Neuronal stem cell (in vitro differentiated cells): ENCODE measurements around the gene CHD3.

ENCODE experiments used
- DNase-seq: peaks from one replicate; pipeline ENCODE4 v3.0.0-alpha.2; 2013; ENCODE audit warnings: low spot score
- H2AFZ ChIP-seq: one replicate; pipeline ENCODE4 v1.6.1; 2013; ENCODE audit warnings: mild to moderate bottlenecking, low read length, inconsistent platforms
- H2AK5ac ChIP-seq: 2 replicates; pipeline ENCODE4 v1.6.1; 2013; ENCODE audit warnings: low read depth, mild to moderate bottlenecking, inconsistent platforms, low read length, moderate library complexity, mixed read lengths
- H2BK120ac ChIP-seq: 2 replicates; pipeline ENCODE4 v1.6.1; 2013; ENCODE audit warnings: low read depth, mild to moderate bottlenecking, inconsistent platforms, low read length, moderate library complexity, mixed read lengths
- H2BK12ac ChIP-seq: one replicate; pipeline ENCODE4 v1.6.1; 2013; ENCODE audit warnings: low read length, inconsistent platforms
- H2BK15ac ChIP-seq: 2 replicates; pipeline ENCODE4 v1.6.1; 2013; ENCODE audit warnings: mild to moderate bottlenecking, low read length, inconsistent platforms, mixed read lengths
- H2BK5ac ChIP-seq: one replicate; pipeline ENCODE4 v1.6.1; 2013; ENCODE audit warnings: inconsistent platforms, mild to moderate bottlenecking, low read length, moderate library complexity
- H3K14ac ChIP-seq: one replicate; pipeline ENCODE4 v1.6.1; 2013; ENCODE audit warnings: low read length, inconsistent platforms
- H3K18ac ChIP-seq: 2 replicates; pipeline ENCODE4 v1.6.1; 2013; ENCODE audit warnings: low read length, inconsistent platforms
- H3K23ac ChIP-seq: 2 replicates; pipeline ENCODE4 v1.6.1; 2013; ENCODE audit warnings: low read depth, mild to moderate bottlenecking, mixed read lengths, low read length, inconsistent platforms; ENCODE audit not compliant: poor library complexity
- H3K27ac ChIP-seq: replicated peaks from 3 replicates; pipeline ENCODE4 v1.5.1; 2013; ENCODE audit warnings: low read length, inconsistent platforms
- H3K27me3 ChIP-seq, 3 experiments: 2 replicates each; pipeline ENCODE4 v1.6.1; 2013; ENCODE audit warnings: low read length in 3 of 3, mild to moderate bottlenecking in 2 of 3, inconsistent platforms in 1 of 3, low read depth in 1 of 3, mixed read lengths in 1 of 3, moderate library complexity in 1 of 3; ENCODE audit not compliant: control insufficient read depth in 3 of 3, insufficient read depth in 3 of 3
- H3K36me3 ChIP-seq, 2 donors: replicated peaks in 1 of 2; 2 replicates each; pipeline ENCODE4 v1.6.1; 2013; ENCODE audit warnings: low read length in 2 of 2; ENCODE audit not compliant: control insufficient read depth in 2 of 2, insufficient read depth in 2 of 2
- H3K4ac ChIP-seq: 2 replicates; pipeline ENCODE4 v1.6.1; 2013; ENCODE audit warnings: inconsistent platforms, mild to moderate bottlenecking, low read length, moderate library complexity
- H3K4me1 ChIP-seq, 2 donors: 1 replicate in 1 of 2; 2 replicates in 1 of 2; pipeline ENCODE4 v1.6.1; 2013; ENCODE audit warnings: low read length in 2 of 2, low read depth in 1 of 2; ENCODE audit not compliant: control insufficient read depth in 2 of 2, insufficient read depth in 1 of 2
- H3K4me2 ChIP-seq: one replicate; pipeline ENCODE4 v1.6.1; 2013; ENCODE audit warnings: mild to moderate bottlenecking, low read length, inconsistent platforms; ENCODE audit not compliant: insufficient read depth, poor library complexity, severe bottlenecking
- H3K4me3 ChIP-seq, 2 donors: 2 replicates each; pipeline ENCODE4 v1.5.1; 2013; ENCODE audit warnings: low read length in 2 of 2, mild to moderate bottlenecking in 2 of 2, inconsistent platforms in 1 of 2, moderate library complexity in 1 of 2
- H3K79me1 ChIP-seq: one replicate; pipeline ENCODE4 v1.6.1; 2013; ENCODE audit warnings: low read depth, mild to moderate bottlenecking, inconsistent platforms, low read length, moderate library complexity
- H3K9ac ChIP-seq: one replicate; pipeline ENCODE4 v1.6.1; 2013; ENCODE audit warnings: mild to moderate bottlenecking, low read depth, low read length, inconsistent platforms; ENCODE audit not compliant: poor library complexity
- H3K9me3 ChIP-seq, 2 donors: replicated peaks in 1 of 2; 2 replicates each; pipeline versions ENCODE3 to v1.6.1; 2013; ENCODE audit warnings: low read length in 2 of 2, mild to moderate bottlenecking in 2 of 2, inconsistent platforms in 1 of 2, low read depth in 1 of 2, mixed read lengths in 1 of 2, moderate library complexity in 1 of 2; ENCODE audit not compliant: control insufficient read depth in 2 of 2, insufficient read depth in 1 of 2
- H4K8ac ChIP-seq: one replicate; pipeline ENCODE4 v1.6.1; 2013; ENCODE audit warnings: low read depth, mild to moderate bottlenecking, inconsistent platforms, low read length, moderate library complexity
- H4K91ac ChIP-seq: one replicate; pipeline ENCODE4 v1.6.1; 2013; ENCODE audit warnings: low read length, low read depth, mild to moderate bottlenecking, inconsistent platforms; ENCODE audit not compliant: poor library complexity
- WGBS, 2 donors: extraction: QIAGEN DNeasy Blood & Tissue Kit; methylation state at CpG; one replicate each; pipeline ENCODE4 v1.1.7; 2013; ENCODE audit warnings: missing lambda C conversion rate in 2 of 2, mixed read lengths in 1 of 2; ENCODE audit not compliant: insufficient read length in 2 of 2, insufficient replicate concordance in 1 of 2; ENCODE audit errors: extremely low coverage in 2 of 2; 5-methylcytosine and 5-hydroxymethylcytosine counted together

The CHD3 gene

GRCh38 chr17:7922269-7922844 is 33.8 kb downstream of the CHD3 start:
- peak overlapping the region; percentile 22 for H2AFZ ChIP-seq
- H3K18ac ChIP-seq: peak overlapping the region; percentile 84
- peaks cover 0 to 17% (median 0%) of the 10 kb centered on the region in 3 experiments for H3K27me3 ChIP-seq
- peak overlapping the region; percentile 57 for H2BK120ac ChIP-seq
- DNase-seq: no peak
- H4K91ac ChIP-seq: no peak overlapping the region
- peak overlapping the region; percentile 93 for H2AK5ac ChIP-seq
- no peaks in the 10 kb centered on the region for H3K9me3 ChIP-seq
- H3K4me2 ChIP-seq: no peak overlapping the region
- peaks cover 0 to 8% of the 10 kb centered on the region in 2 donors for H3K4me1 ChIP-seq
- no peak overlapping the region for H4K8ac ChIP-seq
- H3K27ac ChIP-seq: no peak overlapping the region
- H3K4me3 ChIP-seq: no peak overlapping the region
- H3K23ac ChIP-seq: peak overlapping the region; percentile 10
- no CpG with 5 or more reads among the region's 16 CpGs for WGBS, 2 donors
- H3K4ac ChIP-seq: no peak overlapping the region
- H2BK5ac ChIP-seq: peak overlapping the region; percentile 8
- H2BK15ac ChIP-seq: peak overlapping the region; percentile 6
- H2BK12ac ChIP-seq: no peak overlapping the region
- H3K14ac ChIP-seq: peak overlapping the region; percentile 61
- no peaks in the 10 kb centered on the region for H3K79me1 ChIP-seq
- no peaks in the 10 kb centered on the region for H3K36me3 ChIP-seq
- no peak overlapping the region for H3K9ac ChIP-seq

- Histone ChIP-seq H3K14ac (peak overlapping the region; percentile 26), H3K23ac (peak overlapping the region; percentile 10), H2AFZ (peak overlapping the region; percentile 22), H3K79me1 (no peaks in the 10 kb centered on the region), H2BK5ac (peak overlapping the region; percentile 8), H3K36me3 (no peaks in the 10 kb centered on the region), H4K8ac (no peak overlapping the region), H3K9ac (peak overlapping the region; percentile 74), H2BK12ac (peak overlapping the region; percentile 50), H3K27me3 (peaks cover 0 to 21% (median 0%) of the 10 kb centered on the region in 3 experiments), H4K91ac (no peak overlapping the region), H3K4me2 (peak overlapping the region; percentile 65), H3K27ac (no peak overlapping the region), H3K18ac (peak overlapping the region; percentile 98), H3K4ac (no peak overlapping the region), H3K9me3 (no peaks in the 10 kb centered on the region), H2AK5ac (peak overlapping the region; percentile 20), H3K4me1 (peaks cover 0 to 8% of the 10 kb centered on the region in 2 donors), H2BK120ac (no peak overlapping the region), H2BK15ac (peak overlapping the region; percentile 33), H3K4me3 (peak overlapping the region in 1 of 2 donors; percentile 61)
- DNase-seq: peak; percentile 77
- no CpG with 5 or more reads among the region's 45 CpGs for WGBS, 2 donors
Measured at GRCh38 chr17:7922845-7923628, 34.4 kb downstream of the CHD3 start.

GRCh38 chr17:7927596-7927995 is 39.0 kb downstream of the CHD3 start:
- H3K27ac ChIP-seq: no peak overlapping the region
- H3K4ac ChIP-seq: no peak overlapping the region
- H3K9me3 ChIP-seq: no peaks in the 10 kb centered on the region
- H4K91ac ChIP-seq: no peak overlapping the region
- DNase-seq: no peak
- no peak overlapping the region for H4K8ac ChIP-seq
- no CpG with 5 or more reads among the region's 3 CpGs for WGBS, 2 donors
- peaks cover 2% of the 10 kb centered on the region for H3K79me1 ChIP-seq
- H2AK5ac ChIP-seq: no peak overlapping the region
- peaks cover 0 to 25% (median 0%) of the 10 kb centered on the region in 3 experiments for H3K27me3 ChIP-seq
- no peak overlapping the region for H3K23ac ChIP-seq
- H3K4me3 ChIP-seq: no peak overlapping the region
- no peak overlapping the region for H2BK120ac ChIP-seq
- peaks cover 0 to 4% of the 10 kb centered on the region in 2 donors for H3K36me3 ChIP-seq
- H2AFZ ChIP-seq: no peak overlapping the region
- no peak overlapping the region for H3K18ac ChIP-seq
- no peak overlapping the region for H2BK12ac ChIP-seq
- no peak overlapping the region for H3K9ac ChIP-seq
- peaks cover 1 to 14% of the 10 kb centered on the region in 2 donors for H3K4me1 ChIP-seq
- no peak overlapping the region for H2BK5ac ChIP-seq
- no peak overlapping the region for H3K4me2 ChIP-seq
- no peak overlapping the region for H3K14ac ChIP-seq
- no peak overlapping the region for H2BK15ac ChIP-seq
